Sigmoid colon (tissue), 7 donors: ENCODE data around the gene GATA2. TPM values are rescaled to one million over a fixed set of nuclear protein-coding genes. Genes with fewer than 3 reads are reported as not detected.

Experiments
- DNase-seq: peaks from one replicate; pipeline ENCODE4 v3.0.0-alpha.2; 2019
- H3K27ac ChIP-seq, 4 donors: fragments of 200-600 bp; sonication (generic); one replicate each; pipeline ENCODE4 v1.5.1; 2016 to 2019; ENCODE audit warnings: mild to moderate bottlenecking in 1 of 4
- H3K27me3 ChIP-seq, 3 donors: fragments of 200-600 bp; sonication (generic); one replicate each; pipeline ENCODE4 v1.5.1; 2019; ENCODE audit warnings: mild to moderate bottlenecking in 1 of 3
- H3K36me3 ChIP-seq, 4 donors: fragments of 200-600 bp; sonication (generic); one replicate each; pipeline ENCODE4 v1.5.1; 2016 to 2019
- H3K4me1 ChIP-seq, 4 donors: fragments of 200-600 bp; sonication (generic); one replicate each; pipeline ENCODE4 v1.5.1; 2017 to 2019
- H3K4me3 ChIP-seq, 4 donors: fragments of 200-600 bp; sonication (generic); one replicate each; pipeline ENCODE4 v1.5.1; 2017 to 2019; ENCODE audit warnings: mild to moderate bottlenecking in 2 of 4, moderate library complexity in 1 of 4
- H3K9me3 ChIP-seq, 4 donors: fragments of 200-600 bp in 3 of 4; sonication (generic) in 3 of 4; one replicate each; pipeline versions ENCODE4 v1.5.1 to v1.6.1; 2013 to 2019
- CTCF ChIP-seq, 4 experiments: fragments of 450-650 bp in 3 of 4; fragments of 200-600 bp in 1 of 4; IDR thresholded peaks; one replicate each; pipeline ENCODE4 v1.5.1; 2016 to 2019; ENCODE audit warnings: antibody characterized with exemption in 4 of 4, mild to moderate bottlenecking in 3 of 4, moderate library complexity in 2 of 4
- EP300 ChIP-seq, 4 donors: sonication (generic); formaldehyde crosslinking; IDR thresholded peaks; one replicate each; pipeline ENCODE4 v1.6.1; 2017; ENCODE audit warnings: antibody characterized with exemption in 4 of 4
- POLR2A ChIP-seq, 2 donors: fragments of 450-650 bp; IDR thresholded peaks; one replicate each; pipeline ENCODE4 v1.6.1; 2016; ENCODE audit warnings: antibody characterized with exemption in 2 of 2, mild to moderate bottlenecking in 2 of 2, moderate library complexity in 2 of 2
- POLR2AphosphoS5 ChIP-seq, 4 donors: sonication (generic); formaldehyde crosslinking; IDR thresholded peaks; one replicate each; pipeline ENCODE4 v1.6.1; 2017; ENCODE audit warnings: antibody characterized with exemption in 4 of 4
- WGBS, 2 donors: extraction: QIAGEN DNeasy Blood & Tissue Kit; methylation state at CpG; one replicate each; pipeline ENCODE4 v1.1.7; 2013; 5-methylcytosine and 5-hydroxymethylcytosine counted together
- intact Hi-C: fragments of 100-400 bp; cut with DNase I; formaldehyde crosslinking; loops from one replicate; pipeline ENCODE4 v1.15.1; 2023
- polyA plus RNA-seq, 3 donors: library from polyadenylated mRNA; stranded (reverse); fragments of 200-250 nt; gene quantifications; one replicate each; pipeline ENCODE4 v1.2.3, GENCODE V29; 2013
- total RNA-seq, 4 donors: library from RNA; depleted of rRNA; stranded (reverse); fragments of >200 nt; gene quantifications; one replicate each; pipeline ENCODE4 v1.1.0, GENCODE V29; 2016
- donor health status: healthy with polysubstance abuse.
- donor health status: Bipolar disorder and iron deficiency.
- donor health status: healthy.

GATA2 gene
- total and polyA plus RNA-seq, 7 donors: 0.46 to 6.6 (median 3.5) TPM

- TF ChIP-seq CTCF (IDR thresholded peaks at IDR 0.05): no peak
- TF ChIP-seq POLR2A (IDR thresholded peaks at IDR 0.05): no peak
- TF ChIP-seq EP300 (IDR thresholded peaks at IDR 0.05): no peak
- no peak for TF ChIP-seq POLR2AphosphoS5 (IDR thresholded peaks at IDR 0.05)
These were observed 37.9 kb downstream of the GATA2 start for GRCh38 chr3:128455116-128455515.

GRCh38 chr3:128454310-128454618 is 38.7 kb downstream of the GATA2 start:
- Histone ChIP-seq H3K4me1 (no peaks in the 10 kb centered on the region), H3K9me3 (no peaks in the 10 kb centered on the region), H3K27me3 (peaks cover 0 to 40% (median 0%) of the 10 kb centered on the region in 3 donors), H3K4me3 (no peak overlapping the region), H3K27ac (no peak overlapping the region), H3K36me3 (no peaks in the 10 kb centered on the region)
- no peak for TF ChIP-seq EP300 (IDR thresholded peaks at IDR 0.05)
- TF ChIP-seq POLR2AphosphoS5 (IDR thresholded peaks at IDR 0.05): no peak
- TF ChIP-seq POLR2A (IDR thresholded peaks at IDR 0.05): no peak
- TF ChIP-seq CTCF (IDR thresholded peaks at IDR 0.05): no peak
- no peak for DNase-seq
- intact Hi-C loops: no loop called here
- 77 to 90% methylated on average over 2 of the region's 2 CpGs for WGBS, 2 donors

More at GRCh38 chr3:128455116-128455515, 37.9 kb downstream of the GATA2 start:
- no peaks in the 10 kb centered on the region for H3K9me3 ChIP-seq
- no peak overlapping the region for H3K27ac ChIP-seq
- no peak for DNase-seq
- no peak overlapping the region for H3K4me3 ChIP-seq
- H3K4me1 ChIP-seq: no peaks in the 10 kb centered on the region
- no peaks in the 10 kb centered on the region for H3K36me3 ChIP-seq
- 77 to 84% methylated on average over 5 of the region's 5 CpGs for WGBS, 2 donors
- intact Hi-C loops: no loop called here
- H3K27me3 ChIP-seq: peaks cover 0 to 38% (median 0%) of the 10 kb centered on the region in 3 donors

- no peak for DNase-seq
- H3K4me3 ChIP-seq: no peak overlapping the region
- intact Hi-C loops: no loop called here
- TF ChIP-seq CTCF (IDR thresholded peaks at IDR 0.05) (no peak), POLR2A (IDR thresholded peaks at IDR 0.05) (no peak)
- H3K4me1 ChIP-seq: no peaks in the 10 kb centered on the region
- H3K27me3 ChIP-seq: peaks cover 0 to 42% (median 0%) of the 10 kb centered on the region in 3 donors
- no peaks in the 10 kb centered on the region for H3K9me3 ChIP-seq
- no peaks in the 10 kb centered on the region for H3K36me3 ChIP-seq
- H3K27ac ChIP-seq: no peak overlapping the region
- 64 to 68% methylated on average over 21 of the region's 21 CpGs for WGBS, 2 donors
These were observed 39.3 kb downstream of the GATA2 start for GRCh38 chr3:128453501-128454309.

- H3K4me3 ChIP-seq: no peak overlapping the region
- intact Hi-C loops: no loop called here
- no peaks in the 10 kb centered on the region for H3K9me3 ChIP-seq
- no peak for DNase-seq
- TF ChIP-seq EP300 (IDR thresholded peaks at IDR 0.05) (no peak), POLR2A (IDR thresholded peaks at IDR 0.05) (no peak), CTCF (IDR thresholded peaks at IDR 0.05) (no peak), POLR2AphosphoS5 (IDR thresholded peaks at IDR 0.05) (no peak)
- H3K27ac ChIP-seq: no peak overlapping the region
- H3K27me3 ChIP-seq: peaks cover 0 to 42% (median 0%) of the 10 kb centered on the region in 3 donors
- H3K36me3 ChIP-seq: no peaks in the 10 kb centered on the region
- no peaks in the 10 kb centered on the region for H3K4me1 ChIP-seq
- 86 to 90% methylated on average over 21 of the region's 21 CpGs for WGBS, 2 donors
These were observed 40.2 kb downstream of the GATA2 start for GRCh38 chr3:128452678-128453275.
